SK-N-SH (cell line): ENCODE results near the gene SHTN1. TPM values are rescaled to one million over a fixed set of nuclear protein-coding genes. Genes with fewer than 3 reads are reported as not detected.

Experiments used
- CTCF ChIA-PET: fragments of 300-600, 350-600 bp; formaldehyde crosslinking; extraction: SDS; loops from one replicate; lab custom pipeline; 2021; lab: Yijun Ruan, JAX
- POLR2A ChIA-PET: fragments of 350-600 bp; sonication (Branson Sonifier 250); formaldehyde crosslinking; extraction: SDS; loops from one replicate; lab custom pipeline; 2020; ENCODE audit warnings: antibody characterized with exemption, inconsistent platforms; lab: Yijun Ruan, JAX
- DNase-seq: peaks from one replicate; pipeline ENCODE4 v3.0.0; 2012
- H2AFZ ChIP-seq: fragments of 200-600 bp; sonication (generic); 2 replicates; pipeline ENCODE4 v1.8.1; 2016; ENCODE audit warnings: antibody characterized with exemption, mild to moderate bottlenecking, low read depth
- H3F3A ChIP-seq: fragments of 200-600 bp; sonication (generic); replicated peaks from 2 replicates; pipeline ENCODE3; 2016; ENCODE audit warnings: antibody characterized with exemption, mild to moderate bottlenecking; ENCODE audit not compliant: insufficient read depth
- H3K27ac ChIP-seq, 2 experiments: fragments of 200-500 bp in 1 of 2; fragments of 200-600 bp in 1 of 2; sonication (Bioruptor generic) in 1 of 2; sonication (generic), shearing (Covaris generic) in 1 of 2; 2 replicates each; pipeline versions ENCODE4 v1.5.1 to v1.6.1; 2014 to 2016; ENCODE audit warnings: low read depth in 2 of 2, inconsistent platforms in 1 of 2, low read length in 1 of 2, mild to moderate bottlenecking in 1 of 2, mixed read lengths in 1 of 2
- H3K27me3 ChIP-seq: fragments of 200-600 bp; sonication (generic), shearing (Covaris generic); 2 replicates; pipeline ENCODE4 v1.6.1; 2016; ENCODE audit warnings: mixed run types; ENCODE audit not compliant: insufficient read depth
- H3K36me3 ChIP-seq, 2 experiments: fragments of 200-500 bp in 1 of 2; fragments of 200-600 bp in 1 of 2; sonication (Bioruptor generic) in 1 of 2; sonication (generic) in 1 of 2; replicated peaks in 1 of 2; 2 replicates each; pipeline versions ENCODE3 to v1.5.1; 2014 to 2016; ENCODE audit warnings: low read length in 1 of 2, mild to moderate bottlenecking in 1 of 2; ENCODE audit not compliant: insufficient read depth in 2 of 2, control insufficient read depth in 1 of 2
- H3K4me1 ChIP-seq, 2 experiments: fragments of 200-500 bp in 1 of 2; fragments of 200-600 bp in 1 of 2; sonication (Bioruptor generic) in 1 of 2; sonication (generic), shearing (Covaris generic) in 1 of 2; 2 replicates each; pipeline versions ENCODE4 v1.5.1 to v1.6.1; 2014 to 2016; ENCODE audit warnings: low read depth in 1 of 2, low read length in 1 of 2, mixed run types in 1 of 2; ENCODE audit not compliant: insufficient read depth in 2 of 2, control insufficient read depth in 1 of 2
- H3K4me2 ChIP-seq: fragments of 200-600 bp; sonication (generic), shearing (Covaris generic); 2 replicates; pipeline ENCODE4 v1.6.1; 2017; ENCODE audit warnings: mixed run types
- H3K4me3 ChIP-seq, 2 experiments: fragments of 200-500 bp in 1 of 2; fragments of 200-600 bp in 1 of 2; sonication (Bioruptor generic) in 1 of 2; sonication (generic), shearing (Covaris generic) in 1 of 2; 2 replicates each; pipeline versions ENCODE4 v1.5.1 to v1.8.1; 2014 to 2016; ENCODE audit warnings: low read depth in 2 of 2, inconsistent platforms in 1 of 2, low read length in 1 of 2, mild to moderate bottlenecking in 1 of 2, mixed read lengths in 1 of 2, moderate library complexity in 1 of 2
- H3K79me2 ChIP-seq: fragments of 200-600 bp; sonication (generic); 2 replicates; pipeline ENCODE4 v1.8.1; 2017; ENCODE audit warnings: mild to moderate bottlenecking; ENCODE audit not compliant: insufficient read depth
- H3K9ac ChIP-seq: fragments of 200-600 bp; sonication (generic); 2 replicates; pipeline ENCODE4 v1.6.1; 2017; ENCODE audit warnings: mixed run types
- H3K9me2 ChIP-seq: fragments of 200-600 bp; sonication (generic); 2 replicates; pipeline ENCODE4 v1.6.1; 2017; ENCODE audit warnings: mixed run types
- H3K9me3 ChIP-seq: fragments of 200-600 bp; sonication (generic); 2 replicates; pipeline ENCODE4 v1.6.1; 2017; ENCODE audit warnings: mixed run types, mild to moderate bottlenecking, moderate library complexity
- H4K20me1 ChIP-seq: fragments of 200-600 bp; sonication (generic); 2 replicates; pipeline ENCODE4 v1.6.1; 2017; ENCODE audit warnings: mild to moderate bottlenecking, mixed run types; ENCODE audit not compliant: insufficient read depth
- CHD2 ChIP-seq: fragments of 150-350 bp; IDR thresholded peaks from 2 replicates; pipeline ENCODE4 v1.6.1; 2018; ENCODE audit warnings: low read length; ENCODE audit not compliant: partially characterized antibody
- EP300 ChIP-seq, 2 experiments: IDR thresholded peaks; 2 replicates each; pipeline versions ENCODE4 v1.4.0 to v1.6.1; 2012; ENCODE audit warnings: borderline replicate concordance in 1 of 2, low read depth in 1 of 2, low read length in 1 of 2
- FOSL2 ChIP-seq: IDR thresholded peaks from 2 replicates; pipeline ENCODE4 v1.4.0; 2012; ENCODE audit warnings: low read depth, mild to moderate bottlenecking, moderate library complexity, borderline replicate concordance
- FOXJ3 ChIP-seq: sonication (generic); formaldehyde crosslinking; IDR thresholded peaks from 2 replicates; pipeline ENCODE4 v1.5.1; 2020; ENCODE audit warnings: mild to moderate bottlenecking, missing genetic modification reagents
- GATA2 ChIP-seq: sonication (generic); formaldehyde crosslinking; IDR thresholded peaks from 2 replicates; pipeline ENCODE4 v1.5.0; 2020; ENCODE audit warnings: mild to moderate bottlenecking, missing genetic modification reagents
- MEF2A ChIP-seq: IDR thresholded peaks from 2 replicates; pipeline ENCODE4 v1.4.0; 2012; ENCODE audit warnings: low read depth, borderline replicate concordance
- NRF1 ChIP-seq: IDR thresholded peaks from 2 replicates; pipeline ENCODE4 v1.6.1; 2012; ENCODE audit warnings: low read depth, mild to moderate bottlenecking, low read length
- POLR2AphosphoS5 ChIP-seq: IDR thresholded peaks from 2 replicates; pipeline ENCODE4 v1.6.1; 2012; ENCODE audit warnings: low read depth, low read length
- RAD21 ChIP-seq: IDR thresholded peaks from 2 replicates; pipeline ENCODE4 v1.6.1; 2012; ENCODE audit warnings: mild to moderate bottlenecking, low read length
- RFX5 ChIP-seq: IDR thresholded peaks from 2 replicates; pipeline ENCODE4 v1.6.1; 2012; ENCODE audit warnings: mild to moderate bottlenecking, improper control_type of control experiment, low read length
- RXRA ChIP-seq: IDR thresholded peaks from 2 replicates; pipeline ENCODE4 v1.4.0; 2012; ENCODE audit warnings: low read depth, mild to moderate bottlenecking, borderline replicate concordance
- SMC3 ChIP-seq: IDR thresholded peaks from 2 replicates; pipeline ENCODE4 v1.6.1; 2012; ENCODE audit warnings: low read depth, low read length, improper control_type of control experiment
- TCF12 ChIP-seq: IDR thresholded peaks from 2 replicates; pipeline ENCODE4 v1.4.0; 2012
- TEAD4 ChIP-seq: IDR thresholded peaks from 2 replicates; pipeline ENCODE4 v1.4.0; 2012; ENCODE audit warnings: mild to moderate bottlenecking, borderline replicate concordance; ENCODE audit not compliant: insufficient read depth
- WGBS: methylation state at CpG from one replicate; pipeline ENCODE4 v1.1.6; 2017; ENCODE audit warnings: low lambda C conversion rate; 5-methylcytosine and 5-hydroxymethylcytosine counted together
- polyA plus RNA-seq, 3 experiments: library from polyadenylated mRNA; depleted of rRNA; stranded (reverse); fragments of >200 nt; gene quantifications; 2 replicates each; pipeline ENCODE4 v1.2.3, GENCODE V29; 2012
- TF ChIP-seq, protein P1 (sequence below): IDR thresholded peaks from 2 replicates; pipeline ENCODE4 v1.4.0; 2012; ENCODE audit warnings: low read depth, borderline replicate concordance
- TF ChIP-seq, protein P2 (sequence below): IDR thresholded peaks from 2 replicates; pipeline ENCODE4 v1.4.0; 2012; ENCODE audit warnings: low read depth
- TF ChIP-seq, protein P3 (sequence below): fragments of 200-600 bp; sonication (generic); IDR thresholded peaks from 2 replicates; pipeline ENCODE4 v1.6.1; 2017; ENCODE audit warnings: antibody characterized with exemption, mild to moderate bottlenecking, moderate library complexity
- TF ChIP-seq, protein P4 (sequence below): fragments of 150-350 bp; IDR thresholded peaks from 2 replicates; pipeline ENCODE4 v1.6.1; 2017; ENCODE audit warnings: antibody characterized with exemption, low read length, low read depth, borderline replicate concordance
- TF ChIP-seq, protein P5 (sequence below): IDR thresholded peaks from 2 replicates; pipeline ENCODE4 v1.4.0; 2012; ENCODE audit warnings: low read depth, borderline replicate concordance

SHTN1 gene
- polyA plus RNA-seq, 1 of the 3 experiments (the other 2 are of a cell fraction) = 5.2 TPM

DNA sequence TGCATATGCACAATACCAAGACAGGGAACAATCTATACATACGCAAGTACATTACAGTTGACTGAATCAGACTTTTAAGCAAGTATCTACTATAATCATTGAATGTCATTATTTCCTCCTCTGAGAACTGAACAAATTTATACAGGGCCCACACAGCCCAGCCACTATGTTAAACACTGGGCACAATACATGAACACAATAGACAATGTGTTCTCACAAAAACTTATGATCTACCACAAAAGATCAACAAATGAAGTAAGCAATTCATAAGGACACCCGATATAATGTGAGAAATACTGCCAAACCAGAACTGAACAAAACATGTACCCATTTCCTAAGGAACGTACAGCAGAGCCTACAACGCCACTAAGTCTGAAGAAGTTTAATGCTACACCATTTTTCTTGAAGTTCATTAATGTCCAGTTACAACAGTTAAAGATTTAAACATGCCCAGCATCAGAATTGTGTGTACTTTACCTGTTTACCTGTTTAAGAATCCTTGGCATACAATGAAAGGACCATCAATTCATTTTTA lies 31.5 kb downstream of the SHTN1 start:
- POLR2A ChIA-PET = no interaction called here
- H3K27ac ChIP-seq = peak overlapping the region in 1 of 2 experiments; percentile 72; a peak in 1 of 4 replicates
- peaks cover 2 to 20% of the 10 kb centered on the region in 2 experiments; a peak in 2 of 4 replicates for H3K4me1 ChIP-seq
- WGBS = 95% methylated on average over 4 of the region's 4 CpGs
- peaks cover 21% of the 10 kb centered on the region for H3F3A ChIP-seq
- no peaks in the 10 kb centered on the region for H4K20me1 ChIP-seq
- no peak for DNase-seq
- CTCF ChIA-PET = interaction anchor here (1.1 kb wide), 1 partner anchor 12 kb away, joined by 3 read pairs; no protein-coding TSS in a partner anchor
- no peak overlapping the region for H2AFZ ChIP-seq
- no peaks in the 10 kb centered on the region for H3K79me2 ChIP-seq
- H3K9me2 ChIP-seq = no peaks in the 10 kb centered on the region
- TF ChIP-seq RXRA (no peak), GATA2 (no peak), FOXJ3 (CRISPR knock-in tag) (no peak), TCF12 (no peak), CHD2 (no peak), EP300 (IDR thresholded peaks at IDR 0.05; ENCODE audit: borderline replicate concordance in 1 of 2, low read depth in 1 of 2, low read length in 1 of 2) (no peak), MEF2A (no peak), NRF1 (no peak), TEAD4 (no peak), RFX5 (no peak), POLR2AphosphoS5 (no peak), RAD21 (no peak)
- TF ChIP-seq, protein P1, sequence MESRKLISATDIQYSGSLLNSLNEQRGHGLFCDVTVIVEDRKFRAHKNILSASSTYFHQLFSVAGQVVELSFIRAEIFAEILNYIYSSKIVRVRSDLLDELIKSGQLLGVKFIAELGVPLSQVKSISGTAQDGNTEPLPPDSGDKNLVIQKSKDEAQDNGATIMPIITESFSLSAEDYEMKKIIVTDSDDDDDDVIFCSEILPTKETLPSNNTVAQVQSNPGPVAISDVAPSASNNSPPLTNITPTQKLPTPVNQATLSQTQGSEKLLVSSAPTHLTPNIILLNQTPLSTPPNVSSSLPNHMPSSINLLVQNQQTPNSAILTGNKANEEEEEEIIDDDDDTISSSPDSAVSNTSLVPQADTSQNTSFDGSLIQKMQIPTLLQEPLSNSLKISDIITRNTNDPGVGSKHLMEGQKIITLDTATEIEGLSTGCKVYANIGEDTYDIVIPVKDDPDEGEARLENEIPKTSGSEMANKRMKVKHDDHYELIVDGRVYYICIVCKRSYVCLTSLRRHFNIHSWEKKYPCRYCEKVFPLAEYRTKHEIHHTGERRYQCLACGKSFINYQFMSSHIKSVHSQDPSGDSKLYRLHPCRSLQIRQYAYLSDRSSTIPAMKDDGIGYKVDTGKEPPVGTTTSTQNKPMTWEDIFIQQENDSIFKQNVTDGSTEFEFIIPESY = no peak
- TF ChIP-seq, protein P2, sequence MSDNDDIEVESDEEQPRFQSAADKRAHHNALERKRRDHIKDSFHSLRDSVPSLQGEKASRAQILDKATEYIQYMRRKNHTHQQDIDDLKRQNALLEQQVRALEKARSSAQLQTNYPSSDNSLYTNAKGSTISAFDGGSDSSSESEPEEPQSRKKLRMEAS = no peak
- H3K4me2 ChIP-seq = peak overlapping the region; percentile 42; the same call in 1 of the 2 replicates
- no peaks in the 10 kb centered on the region for H3K9me3 ChIP-seq
- H3K4me3 ChIP-seq = no peak overlapping the region
- H3K27me3 ChIP-seq = no peaks in the 10 kb centered on the region
- H3K9ac ChIP-seq = no peak overlapping the region
- peaks cover 4 to 7% of the 10 kb centered on the region in 2 experiments for H3K36me3 ChIP-seq

DNA sequence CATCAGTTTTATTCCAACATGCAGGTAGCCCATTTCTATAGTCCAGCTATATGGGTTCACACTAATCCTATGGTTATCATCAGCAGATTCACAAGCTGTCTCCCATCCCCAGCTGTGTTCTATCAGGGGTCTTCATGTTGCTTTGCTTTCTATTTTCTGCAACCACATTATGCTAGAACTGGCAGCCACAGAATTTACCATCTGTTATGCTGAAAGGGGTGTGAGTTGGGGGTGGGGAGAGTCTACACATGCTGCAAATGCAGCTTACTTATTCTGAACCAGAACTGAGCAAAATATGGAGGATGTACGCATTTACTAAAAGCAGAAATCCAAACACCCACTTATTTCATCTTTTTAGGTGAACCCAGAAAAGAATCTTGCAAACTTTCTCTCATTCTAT lies 32.9 kb downstream of the SHTN1 start:
- H3K4me2 ChIP-seq = no peak overlapping the region
- H3K36me3 ChIP-seq = peaks cover 2 to 17% of the 10 kb centered on the region in 2 experiments
- 96% methylated on average over 1 of the region's 1 CpG for WGBS
- no peaks in the 10 kb centered on the region for H4K20me1 ChIP-seq
- CTCF ChIA-PET = interaction anchor here (1.0 to 1.6 kb wide), 3 partner anchors 17 to 196 kb away, joined by 3 to 7 read pairs (median 3); no protein-coding TSS in a partner anchor
- no peak overlapping the region for H3K27ac ChIP-seq
- no peak overlapping the region for H3K4me3 ChIP-seq
- H3K9me2 ChIP-seq = no peaks in the 10 kb centered on the region
- peaks cover 2 to 20% of the 10 kb centered on the region in 2 experiments; a peak in 2 of 4 replicates for H3K4me1 ChIP-seq
- DNase-seq = no peak
- peaks cover 21% of the 10 kb centered on the region for H3F3A ChIP-seq
- H3K9me3 ChIP-seq = no peaks in the 10 kb centered on the region
- H3K27me3 ChIP-seq = no peaks in the 10 kb centered on the region
- POLR2A ChIA-PET = no interaction called here
- no peaks in the 10 kb centered on the region for H3K79me2 ChIP-seq
- no peak overlapping the region for H3K9ac ChIP-seq
- H2AFZ ChIP-seq = no peak overlapping the region
- no peak for TF ChIP-seq CHD2
- TF ChIP-seq, protein P3, sequence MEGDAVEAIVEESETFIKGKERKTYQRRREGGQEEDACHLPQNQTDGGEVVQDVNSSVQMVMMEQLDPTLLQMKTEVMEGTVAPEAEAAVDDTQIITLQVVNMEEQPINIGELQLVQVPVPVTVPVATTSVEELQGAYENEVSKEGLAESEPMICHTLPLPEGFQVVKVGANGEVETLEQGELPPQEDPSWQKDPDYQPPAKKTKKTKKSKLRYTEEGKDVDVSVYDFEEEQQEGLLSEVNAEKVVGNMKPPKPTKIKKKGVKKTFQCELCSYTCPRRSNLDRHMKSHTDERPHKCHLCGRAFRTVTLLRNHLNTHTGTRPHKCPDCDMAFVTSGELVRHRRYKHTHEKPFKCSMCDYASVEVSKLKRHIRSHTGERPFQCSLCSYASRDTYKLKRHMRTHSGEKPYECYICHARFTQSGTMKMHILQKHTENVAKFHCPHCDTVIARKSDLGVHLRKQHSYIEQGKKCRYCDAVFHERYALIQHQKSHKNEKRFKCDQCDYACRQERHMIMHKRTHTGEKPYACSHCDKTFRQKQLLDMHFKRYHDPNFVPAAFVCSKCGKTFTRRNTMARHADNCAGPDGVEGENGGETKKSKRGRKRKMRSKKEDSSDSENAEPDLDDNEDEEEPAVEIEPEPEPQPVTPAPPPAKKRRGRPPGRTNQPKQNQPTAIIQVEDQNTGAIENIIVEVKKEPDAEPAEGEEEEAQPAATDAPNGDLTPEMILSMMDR = no peak
- TF ChIP-seq FOSL2 = no peak
- no peak for TF ChIP-seq SMC3
- TF ChIP-seq, protein P4, sequence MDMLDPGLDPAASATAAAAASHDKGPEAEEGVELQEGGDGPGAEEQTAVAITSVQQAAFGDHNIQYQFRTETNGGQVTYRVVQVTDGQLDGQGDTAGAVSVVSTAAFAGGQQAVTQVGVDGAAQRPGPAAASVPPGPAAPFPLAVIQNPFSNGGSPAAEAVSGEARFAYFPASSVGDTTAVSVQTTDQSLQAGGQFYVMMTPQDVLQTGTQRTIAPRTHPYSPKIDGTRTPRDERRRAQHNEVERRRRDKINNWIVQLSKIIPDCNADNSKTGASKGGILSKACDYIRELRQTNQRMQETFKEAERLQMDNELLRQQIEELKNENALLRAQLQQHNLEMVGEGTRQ = no peak
- TF ChIP-seq, protein P5, sequence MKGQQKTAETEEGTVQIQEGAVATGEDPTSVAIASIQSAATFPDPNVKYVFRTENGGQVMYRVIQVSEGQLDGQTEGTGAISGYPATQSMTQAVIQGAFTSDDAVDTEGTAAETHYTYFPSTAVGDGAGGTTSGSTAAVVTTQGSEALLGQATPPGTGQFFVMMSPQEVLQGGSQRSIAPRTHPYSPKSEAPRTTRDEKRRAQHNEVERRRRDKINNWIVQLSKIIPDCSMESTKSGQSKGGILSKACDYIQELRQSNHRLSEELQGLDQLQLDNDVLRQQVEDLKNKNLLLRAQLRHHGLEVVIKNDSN = no peak
- no peak for TF ChIP-seq TEAD4
- no peak for TF ChIP-seq GATA2
- TF ChIP-seq, protein P1 = no peak
